HCT116 (cell line): ENCODE results near the gene ABR. TPM values are rescaled to one million over a fixed set of nuclear protein-coding genes. Genes with fewer than 3 reads are reported as not detected.

ENCODE experiments used
- ATAC-seq: fragments of 200-7000 bp; cut with Tn5 transposase; 2 replicates; pipeline ENCODE4 v1.9.1; 2020; ENCODE audit warnings: mild to moderate bottlenecking, moderate library complexity
- BruUV-seq: library from RNA; stranded (reverse); fragments of 400-500 nt; replicated peaks from 2 replicates; lab custom pipeline; 2021; lab: Mats Ljungman, UMichigan
- CTCF ChIA-PET: fragments of 300-600 bp; sonication (Branson Sonifier 250); formaldehyde crosslinking; loops from one replicate; lab custom pipeline; 2021; ENCODE audit warnings: antibody characterized with exemption; lab: Charles Lee
- POLR2A ChIA-PET: fragments of 300-600, 350-600 bp; sonication (Branson Sonifier 250); formaldehyde crosslinking; loops from one replicate; lab custom pipeline; 2021; ENCODE audit warnings: antibody characterized with exemption; lab: Charles Lee
- RAD21 ChIA-PET, 2 experiments: fragments of 300-600 bp; sonication (Branson Sonifier 250); formaldehyde crosslinking; loops; one replicate each; lab custom pipeline; 2023; ENCODE audit warnings: low total read pairs in 2 of 2; ENCODE audit not compliant: uncharacterized antibody in 2 of 2, unreplicated experiment in 2 of 2, low non-redundant PET in 1 of 2; lab: Charles Lee
- DNase-seq: peaks from one replicate; pipeline ENCODE4 v3.0.0-alpha.2; 2010; ENCODE audit warnings: low read depth, low spot score
- H2AFZ ChIP-seq: fragments of 200-600 bp; shearing (Covaris generic), sonication (generic); 2 replicates; pipeline ENCODE4 v1.6.1; 2017; ENCODE audit warnings: low read depth, mixed run types, mixed read lengths, antibody characterized with exemption, low read length; ENCODE audit not compliant: poor library complexity, severe bottlenecking
- H3K27ac ChIP-seq: 2 replicates; pipeline ENCODE4 v1.5.1; 2012; ENCODE audit warnings: low read depth, low read length
- H3K27me3 ChIP-seq: fragments of 200-600 bp; sonication (generic); 2 replicates; pipeline ENCODE4 v1.6.1; 2016; ENCODE audit warnings: mixed run types, low read length, mixed read lengths; ENCODE audit not compliant: insufficient read depth
- H3K36me3 ChIP-seq, 2 experiments: fragments of 200-500 bp in 1 of 2; fragments of 200-600 bp in 1 of 2; sonication (Bioruptor generic) in 1 of 2; sonication (generic) in 1 of 2; 2 replicates each; pipeline versions ENCODE4 v1.5.1 to v1.6.1; 2014 to 2016; ENCODE audit warnings: low read length in 2 of 2, inconsistent platforms in 1 of 2, mixed read lengths in 1 of 2, mixed run types in 1 of 2; ENCODE audit not compliant: insufficient read depth in 2 of 2, control insufficient read depth in 1 of 2
- H3K4me1 ChIP-seq, 2 experiments: fragments of 200-600 bp in 1 of 2; sonication (generic) in 1 of 2; 2 replicates each; pipeline versions ENCODE4 v1.5.1 to v1.6.1; 2012 to 2017; ENCODE audit warnings: low read length in 2 of 2, inconsistent platforms in 1 of 2, mild to moderate bottlenecking in 1 of 2, mixed read lengths in 1 of 2, mixed run types in 1 of 2, moderate library complexity in 1 of 2; ENCODE audit not compliant: insufficient read depth in 2 of 2, control insufficient read depth in 1 of 2
- H3K4me2 ChIP-seq: fragments of 200-600 bp; sonication (generic); 2 replicates; pipeline ENCODE4 v1.6.1; 2017; ENCODE audit warnings: mixed run types, low read length, mixed read lengths
- H3K4me3 ChIP-seq, 2 experiments: fragments of 200-600 bp in 1 of 2; sonication (generic) in 1 of 2; replicated peaks in 1 of 2; 2 replicates each; pipeline ENCODE4 v1.5.1; 2011 to 2016; ENCODE audit warnings: low read length in 2 of 2, control low read depth in 1 of 2, low read depth in 1 of 2, mild to moderate bottlenecking in 1 of 2, mixed read lengths in 1 of 2, mixed run types in 1 of 2
- H3K79me2 ChIP-seq: fragments of 200-600 bp; sonication (generic); 2 replicates; pipeline ENCODE4 v1.6.1; 2017; ENCODE audit warnings: mild to moderate bottlenecking, mixed run types, low read length, moderate library complexity, mixed read lengths; ENCODE audit not compliant: insufficient read depth
- H3K9ac ChIP-seq: fragments of 200-600 bp; sonication (generic); 2 replicates; pipeline ENCODE4 v1.6.1; 2016; ENCODE audit warnings: low read length, mixed read lengths
- H3K9me2 ChIP-seq: fragments of 200-600 bp; sonication (generic), shearing (Covaris generic); 2 replicates; pipeline ENCODE4 v1.6.1; 2017; ENCODE audit warnings: mixed run types, mild to moderate bottlenecking, moderate library complexity; ENCODE audit not compliant: insufficient read depth
- H3K9me3 ChIP-seq, 2 experiments: fragments of 200-500 bp in 1 of 2; fragments of 200-600 bp in 1 of 2; sonication (Bioruptor generic) in 1 of 2; sonication (generic) in 1 of 2; 2 replicates each; pipeline ENCODE4 v1.6.1; 2014 to 2017; ENCODE audit warnings: low read length in 2 of 2, mixed read lengths in 2 of 2, inconsistent platforms in 1 of 2, low read depth in 1 of 2, mild to moderate bottlenecking in 1 of 2, mixed run types in 1 of 2, moderate library complexity in 1 of 2; ENCODE audit not compliant: control insufficient read depth in 1 of 2, insufficient read depth in 1 of 2
- H4K20me1 ChIP-seq: fragments of 200-600 bp; sonication (generic), shearing (Covaris generic); 2 replicates; pipeline ENCODE4 v1.6.1; 2017; ENCODE audit warnings: mixed run types, mild to moderate bottlenecking, moderate library complexity; ENCODE audit not compliant: insufficient read depth
- CEBPB ChIP-seq: IDR thresholded peaks from 2 replicates; pipeline ENCODE4 v1.6.1; 2012; ENCODE audit warnings: low read depth
- CTCF ChIP-seq, 3 experiments: fragments of 200-600 bp in 1 of 3; sonication (generic) in 1 of 3; IDR thresholded peaks in 2 of 3; conservative IDR thresholded peaks in 1 of 3; 2 replicates each; pipeline ENCODE4 v1.5.1; 2012 to 2017; ENCODE audit warnings: low read depth in 2 of 3, low read length in 2 of 3, antibody characterized with exemption in 1 of 3, borderline replicate concordance in 1 of 3, control low read depth in 1 of 3, mild to moderate bottlenecking in 1 of 3, mixed read lengths in 1 of 3, mixed run types in 1 of 3, moderate library complexity in 1 of 3; ENCODE audit not compliant: insufficient read depth in 1 of 3
- ELF1 ChIP-seq: IDR thresholded peaks from 2 replicates; pipeline ENCODE4 v1.6.1; 2012; ENCODE audit warnings: low read depth, borderline replicate concordance
- EZH2 ChIP-seq: fragments of 200-600 bp; sonication (generic); IDR thresholded peaks from 2 replicates; pipeline ENCODE4 v1.6.1; 2017; ENCODE audit warnings: antibody characterized with exemption, mixed run types
- EZH2phosphoT487 ChIP-seq: fragments of 200-600 bp; IDR thresholded peaks from 2 replicates; pipeline ENCODE4 v1.6.1; 2018; ENCODE audit warnings: antibody characterized with exemption, borderline replicate concordance
- JUND ChIP-seq: IDR thresholded peaks from 2 replicates; pipeline ENCODE4 v1.6.1; 2012
- MAX ChIP-seq: IDR thresholded peaks from 2 replicates; pipeline ENCODE4 v1.6.1; 2012
- POLR2A ChIP-seq: IDR thresholded peaks from 2 replicates; pipeline ENCODE4 v1.7.0; 2011; ENCODE audit warnings: borderline replicate concordance; ENCODE audit not compliant: insufficient read depth, insufficient read length; ENCODE audit errors: extremely low read depth
- REST ChIP-seq: IDR thresholded peaks from 2 replicates; pipeline ENCODE4 v1.6.1; 2012; ENCODE audit warnings: low read depth
- SIN3A ChIP-seq: IDR thresholded peaks from 2 replicates; pipeline ENCODE4 v1.6.1; 2012; ENCODE audit warnings: low read depth
- SP1 ChIP-seq: IDR thresholded peaks from 2 replicates; pipeline ENCODE4 v1.6.1; 2012; ENCODE audit warnings: low read depth
- YY1 ChIP-seq: IDR thresholded peaks from 2 replicates; pipeline ENCODE4 v1.6.1; 2011; ENCODE audit warnings: low read length, low read depth, moderate library complexity, mild to moderate bottlenecking; ENCODE audit not compliant: insufficient replicate concordance; ENCODE audit errors: extremely low read depth
- ZNF274 ChIP-seq: fragments of 200-500 bp; sonication (Bioruptor generic); IDR thresholded peaks from 2 replicates; pipeline ENCODE4 v1.6.1; 2014; ENCODE audit warnings: mild to moderate bottlenecking, low read depth, low read length, inconsistent platforms
- intact Hi-C: fragments of 100-400 bp; cut with micrococcal nuclease; formaldehyde crosslinking; loops from 2 replicates; pipeline ENCODE4 v1.10.0; 2022
- total RNA-seq: library from RNA; stranded (reverse); gene quantifications from one replicate; pipeline ENCODE4 v1.2.1, GENCODE V29; 2021; ENCODE audit not compliant: unreplicated experiment

The ABR gene
- total RNA-seq, 1 experiment from 2014 or later, result 58.5 TPM

GRCh38 chr17:988561-988960 is 191.2 kb downstream of the ABR start:
- H3K4me2 ChIP-seq, result no peak overlapping the region
- H3K27me3 ChIP-seq, result no peaks in the 10 kb centered on the region
- ChIA-PET POLR2A (no interaction called here), RAD21 (no interaction called here)
- no peak overlapping the region for H2AFZ ChIP-seq
- no peak for DNase-seq
- TF ChIP-seq SIN3A (no peak), ELF1 (no peak), SP1 (no peak), CTCF (IDR thresholded peaks at IDR 0.05 in 2 of 3, conservative IDR thresholded peaks at IDR 0.05 in 1 of 3; ENCODE audit: borderline replicate concordance in 1 of 3, insufficient read depth in 1 of 3, low read depth in 2 of 3, low read length in 2 of 3) (no peak), YY1 (no peak), EZH2 (no peak), POLR2A (no peak), ZNF274 (no peak), MAX (no peak), CEBPB (no peak), REST (no peak), JUND (no peak), EZH2phosphoT487 (no peak)
- TF ChIP-seq, all 23 proteins: peak for 0
- H4K20me1 ChIP-seq, result no peaks in the 10 kb centered on the region
- intact Hi-C loops, result no loop called here
- no peak for ATAC-seq
- H3K27ac ChIP-seq, result no peak overlapping the region
- no peaks in the 10 kb centered on the region for H3K79me2 ChIP-seq
- no peak overlapping the region for H3K4me3 ChIP-seq
- CTCF ChIA-PET, result interaction anchor here (1.0 kb wide), 1 partner anchor 8 kb away, joined by 3 read pairs; the partner anchor contains the start of gene TIMM22
- H3K9ac ChIP-seq, result no peak overlapping the region
- H3K9me2 ChIP-seq, result no peaks in the 10 kb centered on the region
- H3K9me3 ChIP-seq, result peaks cover 0 to 3% of the 10 kb centered on the region in 2 experiments; a peak in 1 of 4 replicates
- no peaks in the 10 kb centered on the region for H3K36me3 ChIP-seq
- BruUV-seq, result no TSS peak
- H3K4me1 ChIP-seq, result no peaks in the 10 kb centered on the region
